PC-9 (cell line): ENCODE data around the gene LRRC1.

Experiments
- CTCF ChIP-seq: fragments of 200-600 bp; sonication (generic); conservative IDR thresholded peaks from 2 replicates; pipeline ENCODE4 v1.6.1; 2017; ENCODE audit warnings: mixed run types, antibody characterized with exemption, mild to moderate bottlenecking, moderate library complexity
- EZH2 ChIP-seq: fragments of 200-600 bp; sonication (generic); IDR thresholded peaks from 2 replicates; pipeline ENCODE4 v1.8.0; 2017; ENCODE audit warnings: antibody characterized with exemption, low read depth

GRCh38 chr6:53751417-53751816 is 43.4 kb upstream of the LRRC1 start:
- TF ChIP-seq CTCF (no peak), EZH2 (no peak)
